NCI-H748 (cell line): ENCODE measurements around the gene FOXD4.
"Not testable (repeated sequence)": the region's sequence is repeated elsewhere in the genome, so short reads cannot be mapped to it uniquely, and the experiment has no call there.

Experiments used
- DNase-seq: peaks from one replicate; lab custom pipeline; 2025; ENCODE audit not compliant: unreplicated experiment; lab: John Stamatoyannopoulos, UW

Gene FOXD4

GRCh38 chr9:94323-94722 lies 23.9 kb downstream of the FOXD4 start:
- DNase-seq = not testable (repeated sequence)

GRCh38 chr9:93909-94308 lies 24.3 kb downstream of the FOXD4 start:
- DNase-seq = not testable (repeated sequence)

- not testable (repeated sequence) for DNase-seq
Measured at GRCh38 chr9:90851-91250, 27.4 kb downstream of the FOXD4 start.

- not testable (repeated sequence) for DNase-seq
Measured at GRCh38 chr9:88396-89037, 29.7 kb downstream of the FOXD4 start.

- not testable (repeated sequence) for DNase-seq
Measured at GRCh38 chr9:87860-88259, 30.4 kb downstream of the FOXD4 start.

GRCh38 chr9:87105-87504 lies 31.1 kb downstream of the FOXD4 start:
- DNase-seq = not testable (repeated sequence)

- not testable (repeated sequence) for DNase-seq
Measured at GRCh38 chr9:86697-87096, 31.5 kb downstream of the FOXD4 start.

- DNase-seq = not testable (repeated sequence)
Measured at GRCh38 chr9:82932-83689, 35.1 kb downstream of the FOXD4 start.

- not testable (repeated sequence) for DNase-seq
Measured at GRCh38 chr9:78333-78732, 39.9 kb downstream of the FOXD4 start.

GRCh38 chr9:76389-76788 lies 41.8 kb downstream of the FOXD4 start:
- DNase-seq = not testable (repeated sequence)

GRCh38 chr9:73900-74525 lies 44.2 kb downstream of the FOXD4 start:
- DNase-seq = not testable (repeated sequence)

- DNase-seq = peak; percentile 19
Measured at GRCh38 chr9:73076-73899, 44.9 kb downstream of the FOXD4 start.
